Measurements from ENCODE around the gene RNASEH2A.

- TF ChIP-seq POLR2A (IDR thresholded peaks at IDR 0.05) (no peak), EP300 (IDR thresholded peaks at IDR 0.05) (no peak), CTCF (IDR thresholded peaks at IDR 0.05) (no peak)
These were observed 3.9 kb upstream of the RNASEH2A start for GRCh38 chr19:12802267-12803106.
